GM20000 (cell line): ENCODE measurements around the gene CELF2.

ENCODE experiments used
- DNase-seq: peaks from one replicate; pipeline ENCODE4 v3.0.0; 2012; ENCODE audit warnings: low spot score
- TF ChIP-seq, protein P1 (sequence below): IDR thresholded peaks from 2 replicates; pipeline ENCODE4 v1.5.1; 2012; ENCODE audit warnings: mild to moderate bottlenecking, control low read depth; ENCODE audit errors: extremely low read depth, missing control alignments

The CELF2 gene

GRCh38 chr10:11328264-11329061 lies 310.8 kb downstream of the CELF2 start:
- DNase-seq, result no peak
- TF ChIP-seq, protein P1, sequence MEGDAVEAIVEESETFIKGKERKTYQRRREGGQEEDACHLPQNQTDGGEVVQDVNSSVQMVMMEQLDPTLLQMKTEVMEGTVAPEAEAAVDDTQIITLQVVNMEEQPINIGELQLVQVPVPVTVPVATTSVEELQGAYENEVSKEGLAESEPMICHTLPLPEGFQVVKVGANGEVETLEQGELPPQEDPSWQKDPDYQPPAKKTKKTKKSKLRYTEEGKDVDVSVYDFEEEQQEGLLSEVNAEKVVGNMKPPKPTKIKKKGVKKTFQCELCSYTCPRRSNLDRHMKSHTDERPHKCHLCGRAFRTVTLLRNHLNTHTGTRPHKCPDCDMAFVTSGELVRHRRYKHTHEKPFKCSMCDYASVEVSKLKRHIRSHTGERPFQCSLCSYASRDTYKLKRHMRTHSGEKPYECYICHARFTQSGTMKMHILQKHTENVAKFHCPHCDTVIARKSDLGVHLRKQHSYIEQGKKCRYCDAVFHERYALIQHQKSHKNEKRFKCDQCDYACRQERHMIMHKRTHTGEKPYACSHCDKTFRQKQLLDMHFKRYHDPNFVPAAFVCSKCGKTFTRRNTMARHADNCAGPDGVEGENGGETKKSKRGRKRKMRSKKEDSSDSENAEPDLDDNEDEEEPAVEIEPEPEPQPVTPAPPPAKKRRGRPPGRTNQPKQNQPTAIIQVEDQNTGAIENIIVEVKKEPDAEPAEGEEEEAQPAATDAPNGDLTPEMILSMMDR, result no peak

DNA sequence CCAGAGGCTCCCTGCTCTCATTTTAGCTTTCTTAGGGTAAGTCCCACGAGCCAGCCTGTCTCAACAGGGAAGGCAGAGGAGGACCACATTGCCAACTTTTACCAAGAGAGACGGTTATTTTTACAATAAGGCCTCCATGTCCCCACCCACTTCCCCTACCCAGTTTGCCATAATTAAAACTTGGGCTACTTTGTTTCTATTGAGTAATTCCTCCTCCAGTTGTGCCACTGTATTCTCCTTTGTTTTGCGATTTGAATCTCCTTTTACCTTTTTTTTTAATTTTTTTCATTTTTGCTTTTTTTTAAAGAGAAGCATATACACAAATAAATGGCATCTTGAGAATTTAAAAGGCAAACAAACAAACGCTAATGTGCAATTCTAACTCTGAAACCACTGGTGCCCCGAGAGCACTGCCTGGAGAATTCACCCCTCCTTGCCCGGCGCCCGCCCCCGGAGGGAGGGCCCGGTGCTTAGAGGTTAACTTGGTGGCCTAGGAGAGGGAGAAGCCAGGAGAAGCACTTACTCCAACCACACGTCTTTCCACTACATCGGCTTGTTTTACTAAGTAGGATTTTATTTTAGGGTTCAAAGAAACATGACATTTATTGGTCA lies 311.5 kb downstream of the CELF2 start:
- DNase-seq, result no peak
- TF ChIP-seq, protein P1, result no peak

- TF ChIP-seq, protein P1, result no peak
- no peak for DNase-seq
Measured at GRCh38 chr10:11330383-11331045, 312.8 kb downstream of the CELF2 start.

GRCh38 chr10:11331046-11331577 lies 313.4 kb downstream of the CELF2 start:
- TF ChIP-seq, protein P1, result no peak
- DNase-seq, result no peak

DNA sequence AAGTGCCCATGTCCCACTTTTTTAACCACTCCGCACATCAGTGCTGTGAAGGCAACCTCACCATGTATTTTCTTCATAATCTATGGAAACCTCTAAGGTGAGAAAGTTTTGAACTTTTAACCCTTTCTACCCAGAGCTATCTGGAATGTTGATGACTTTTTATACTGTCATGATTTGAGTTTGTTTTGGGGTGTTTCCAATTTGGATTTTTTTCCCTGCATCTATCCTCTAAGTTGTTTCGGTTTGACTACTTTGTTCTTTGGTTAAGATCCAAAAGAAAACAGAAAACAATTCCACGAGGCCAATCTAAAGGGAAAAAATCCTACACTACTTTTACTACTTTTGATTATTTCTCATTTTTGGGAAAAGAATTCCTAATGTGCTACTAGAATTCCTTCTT lies 314.1 kb downstream of the CELF2 start:
- TF ChIP-seq, protein P1, result no peak
- DNase-seq, result no peak

DNA sequence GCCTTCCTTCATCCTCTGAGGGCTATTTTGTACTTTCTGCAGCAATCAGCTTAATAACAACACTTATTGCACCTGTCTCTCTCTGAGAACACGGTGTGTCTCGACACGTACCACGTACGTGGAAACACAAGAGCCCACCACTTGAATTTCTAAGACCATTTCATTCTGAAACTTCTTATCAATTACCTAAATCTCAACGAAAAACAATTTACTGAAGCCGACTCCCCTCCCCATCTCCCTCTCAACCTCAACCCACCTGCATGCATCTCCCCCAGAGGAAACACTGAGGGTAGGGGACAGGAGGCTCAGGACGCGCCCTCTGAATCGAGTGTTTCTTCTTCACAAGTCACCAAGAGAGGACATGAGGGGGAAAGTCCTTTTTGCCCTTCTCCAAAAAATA lies 315.2 kb downstream of the CELF2 start:
- DNase-seq, result no peak
- TF ChIP-seq, protein P1, result no peak

GRCh38 chr10:11334436-11334835 lies 316.8 kb downstream of the CELF2 start:
- TF ChIP-seq, protein P1, result no peak
- DNase-seq, result no peak
